Keratinocyte (primary cell): ENCODE data around the gene FXN.

Source experiments
- CTCF ChIP-seq, 3 experiments: IDR thresholded peaks in 1 of 3; conservative IDR thresholded peaks in 1 of 3; optimal IDR thresholded peaks in 1 of 3; 2 replicates in 2 of 3; 3 replicates in 1 of 3; pipeline versions ENCODE3 to v1.5.1; 2011; ENCODE audit warnings: low read length in 3 of 3, mild to moderate bottlenecking in 3 of 3, moderate library complexity in 2 of 3, control low read depth in 1 of 3, inconsistent platforms in 1 of 3; ENCODE audit not compliant: insufficient read depth in 2 of 3; ENCODE audit errors: extremely low read depth in 1 of 3
- EZH2 ChIP-seq: IDR thresholded peaks from one replicate; pipeline ENCODE4 v1.6.1; 2012; ENCODE audit warnings: inconsistent platforms, mild to moderate bottlenecking, low read length, moderate library complexity

DNA sequence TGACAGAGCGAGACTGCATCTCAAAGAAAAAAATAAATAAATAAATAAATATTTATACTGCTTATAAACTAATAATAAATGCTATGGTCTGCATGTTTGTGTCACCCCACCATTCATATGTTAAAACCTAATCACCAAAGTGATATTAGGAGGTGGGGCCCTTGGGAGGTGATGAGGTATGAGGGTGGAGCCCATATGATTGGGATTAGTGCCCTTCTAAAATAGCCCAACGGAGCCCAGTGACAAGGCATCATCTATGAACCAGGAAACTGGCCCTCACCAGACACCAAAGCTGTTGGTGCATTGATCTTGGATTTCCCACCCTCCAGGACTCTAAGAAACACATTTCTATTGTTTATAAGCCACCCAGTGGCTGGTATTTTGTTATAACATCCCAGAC, 5.1 kb downstream of the FXN start:
- no peak for TF ChIP-seq EZH2
- TF ChIP-seq CTCF (optimal IDR thresholded peaks at IDR 0.05 in 1 of 3, IDR thresholded peaks at IDR 0.05 in 1 of 3, conservative IDR thresholded peaks at IDR 0.05 in 1 of 3; ENCODE audit: extremely low read depth in 1 of 3, insufficient read depth in 2 of 3, low read length in 3 of 3), result no peak
